ENCODE results near the gene PKN2.
A peak's percentile ranks its signal among the peaks of the same experiment; 100 is the strongest.
"Not testable (repeated sequence)": the region's sequence is repeated elsewhere in the genome, so short reads cannot be mapped to it uniquely, and the experiment has no call there.

Gene PKN2

GRCh38 chr1:88784551-88784950, 100.5 kb downstream of the PKN2 start:
- no peak for DNase-seq (ENCODE audit: extremely low read depth in 1 of 2, low read depth in 1 of 2)

GRCh38 chr1:88787023-88787903, 103.2 kb downstream of the PKN2 start:
- DNase-seq (ENCODE audit: extremely low read depth in 1 of 2, low read depth in 1 of 2) = no peak

GRCh38 chr1:88791192-88791591, 107.1 kb downstream of the PKN2 start:
- DNase-seq (ENCODE audit: extremely low read depth in 1 of 2, low read depth in 1 of 2) = no peak

GRCh38 chr1:88799491-88799890, 115.4 kb downstream of the PKN2 start:
- DNase-seq (ENCODE audit: extremely low read depth in 1 of 2, low read depth in 1 of 2) = no peak

- peak in 1 of 2 donors; percentile 5 for DNase-seq (ENCODE audit: extremely low read depth in 1 of 2, low read depth in 1 of 2)
Measured at GRCh38 chr1:88800382-88801051, 116.4 kb downstream of the PKN2 start.

GRCh38 chr1:88801575-88802208, 117.6 kb downstream of the PKN2 start:
- no peak for DNase-seq (ENCODE audit: extremely low read depth in 1 of 2, low read depth in 1 of 2)

GRCh38 chr1:88802404-88802803, 118.3 kb downstream of the PKN2 start:
- no peak for DNase-seq (ENCODE audit: extremely low read depth in 1 of 2, low read depth in 1 of 2)

- no peak for DNase-seq (ENCODE audit: extremely low read depth in 1 of 2, low read depth in 1 of 2)
Measured at GRCh38 chr1:88802950-88803349, 118.9 kb downstream of the PKN2 start.

GRCh38 chr1:88803444-88803843, 119.4 kb downstream of the PKN2 start:
- DNase-seq (ENCODE audit: extremely low read depth in 1 of 2, low read depth in 1 of 2) = no peak

- DNase-seq (ENCODE audit: extremely low read depth in 1 of 2, low read depth in 1 of 2) = no peak
Measured at GRCh38 chr1:88812366-88812765, 128.3 kb downstream of the PKN2 start.

- no peak for DNase-seq (ENCODE audit: extremely low read depth in 1 of 2, low read depth in 1 of 2)
Measured at GRCh38 chr1:88813471-88813870, 129.4 kb downstream of the PKN2 start.

- not testable (repeated sequence) for DNase-seq (ENCODE audit: extremely low read depth in 1 of 2, low read depth in 1 of 2)
Measured at GRCh38 chr1:88819642-88820041, 135.6 kb downstream of the PKN2 start.

GRCh38 chr1:88825721-88826120, 141.6 kb downstream of the PKN2 start:
- no peak for DNase-seq (ENCODE audit: extremely low read depth in 1 of 2, low read depth in 1 of 2)

GRCh38 chr1:88847643-88848042, 163.6 kb downstream of the PKN2 start:
- no peak for DNase-seq (ENCODE audit: extremely low read depth in 1 of 2, low read depth in 1 of 2)

GRCh38 chr1:88851303-88852063, 167.4 kb downstream of the PKN2 start:
- DNase-seq (ENCODE audit: extremely low read depth in 1 of 2, low read depth in 1 of 2) = no peak

GRCh38 chr1:88867743-88868521, 183.9 kb downstream of the PKN2 start:
- no peak for DNase-seq (ENCODE audit: extremely low read depth in 1 of 2, low read depth in 1 of 2)

- DNase-seq (ENCODE audit: extremely low read depth in 1 of 2, low read depth in 1 of 2) = not testable (repeated sequence)
Measured at GRCh38 chr1:88869644-88870043, 185.6 kb downstream of the PKN2 start.

GRCh38 chr1:88873737-88874349, 189.8 kb downstream of the PKN2 start:
- no peak for DNase-seq (ENCODE audit: extremely low read depth in 1 of 2, low read depth in 1 of 2)

- no peak for DNase-seq (ENCODE audit: extremely low read depth in 1 of 2, low read depth in 1 of 2)
Measured at GRCh38 chr1:88875595-88875994, 191.5 kb downstream of the PKN2 start.

All from activated CD8-positive, alpha-beta memory T cell treated with anti-CD3 and anti-CD28 coated beads for 1 hour (primary cell).